IMR-90 (cell line): ENCODE data around the gene PRKAR1B. TPM values are rescaled to one million over a fixed set of nuclear protein-coding genes. Genes with fewer than 3 reads are reported as not detected.
A peak's percentile ranks its signal among the peaks of the same experiment; 100 is the strongest.

Experiments
- ATAC-seq: fragments of 200-7000 bp; cut with Tn5 transposase; 2 replicates; pipeline ENCODE4 v1.9.1; 2020; ENCODE audit warnings: low read depth, mild to moderate bottlenecking, moderate library complexity
- BruUV-seq: library from RNA; stranded (reverse); fragments of 400-500 nt; replicated peaks from 2 replicates; lab custom pipeline; 2021; lab: Mats Ljungman, UMichigan
- CTCF ChIA-PET: fragments of 300-600 bp; formaldehyde crosslinking; extraction: SDS; loops from one replicate; lab custom pipeline; 2021; ENCODE audit warnings: antibody characterized with exemption; lab: Yijun Ruan, JAX
- POLR2A ChIA-PET: fragments of 300-600 bp; sonication (Branson Sonifier 250); formaldehyde crosslinking; loops from one replicate; lab custom pipeline; 2022; ENCODE audit warnings: antibody characterized with exemption; ENCODE audit not compliant: unreplicated experiment; lab: Charles Lee
- DNase-seq: peaks from one replicate; pipeline ENCODE4 v3.0.0; 2013
- H2AFZ ChIP-seq: replicated peaks from 2 replicates; pipeline ENCODE3; 2013; ENCODE audit warnings: low read length, mild to moderate bottlenecking; ENCODE audit not compliant: poor library complexity
- H2AK5ac ChIP-seq: 2 replicates; pipeline ENCODE4 v1.6.1; 2013; ENCODE audit warnings: low read depth, low read length, inconsistent platforms
- H2AK9ac ChIP-seq: replicated peaks from 2 replicates; pipeline ENCODE3; 2013; ENCODE audit warnings: mild to moderate bottlenecking, low read depth, low read length, moderate library complexity; ENCODE audit not compliant: poor library complexity
- H2BK120ac ChIP-seq: 2 replicates; pipeline ENCODE4 v1.6.1; 2013; ENCODE audit warnings: low read depth, low read length, inconsistent platforms
- H2BK15ac ChIP-seq: 3 replicates; pipeline ENCODE4 v1.6.1; 2013; ENCODE audit warnings: low read depth, low read length, inconsistent platforms
- H2BK20ac ChIP-seq: 2 replicates; pipeline ENCODE4 v1.6.1; 2013; ENCODE audit warnings: low read depth, mild to moderate bottlenecking, inconsistent platforms, low read length, moderate library complexity
- H2BK5ac ChIP-seq: 2 replicates; pipeline ENCODE4 v1.6.1; 2013; ENCODE audit warnings: mild to moderate bottlenecking, low read depth, low read length, inconsistent platforms; ENCODE audit not compliant: poor library complexity, severe bottlenecking
- H3K14ac ChIP-seq: replicated peaks from 2 replicates; pipeline ENCODE4 v1.6.1; 2013; ENCODE audit warnings: low read depth, low read length, inconsistent platforms
- H3K18ac ChIP-seq: 2 replicates; pipeline ENCODE4 v1.6.1; 2013; ENCODE audit warnings: low read depth, low read length, control low read depth
- H3K23ac ChIP-seq: 2 replicates; pipeline ENCODE4 v1.6.1; 2013; ENCODE audit warnings: low read depth, low read length, inconsistent platforms
- H3K27ac ChIP-seq: 2 replicates; pipeline ENCODE4 v1.5.1; 2013; ENCODE audit warnings: mild to moderate bottlenecking, control low read depth, low read length; ENCODE audit not compliant: insufficient read depth
- H3K27me3 ChIP-seq: 2 replicates; pipeline ENCODE4 v1.6.1; 2013; ENCODE audit warnings: low read length; ENCODE audit not compliant: control insufficient read depth, insufficient read depth
- H3K36me3 ChIP-seq: 2 replicates; pipeline ENCODE4 v1.6.1; 2013; ENCODE audit warnings: low read length, mixed read lengths; ENCODE audit not compliant: control insufficient read depth, insufficient read depth
- H3K4ac ChIP-seq: 2 replicates; pipeline ENCODE4 v1.6.1; 2013; ENCODE audit warnings: low read depth, low read length, inconsistent platforms
- H3K4me1 ChIP-seq: 2 replicates; pipeline ENCODE4 v1.6.1; 2013; ENCODE audit warnings: low read length, mixed read lengths; ENCODE audit not compliant: control insufficient read depth, insufficient read depth
- H3K4me2 ChIP-seq: 2 replicates; pipeline ENCODE4 v1.6.1; 2013; ENCODE audit warnings: low read depth, mild to moderate bottlenecking, control low read depth, low read length, moderate library complexity
- H3K4me3 ChIP-seq: 2 replicates; pipeline ENCODE4 v1.5.1; 2013; ENCODE audit warnings: low read depth, mild to moderate bottlenecking, control low read depth, low read length, moderate library complexity; ENCODE audit not compliant: insufficient read depth
- H3K56ac ChIP-seq: 2 replicates; pipeline ENCODE4 v1.6.1; 2013; ENCODE audit warnings: low read length, inconsistent platforms; ENCODE audit not compliant: insufficient read depth; ENCODE audit errors: extremely low read depth
- H3K79me1 ChIP-seq, 2 experiments: 2 replicates each; pipeline ENCODE4 v1.6.1; 2013; ENCODE audit warnings: low read length in 2 of 2, inconsistent platforms in 1 of 2, low read depth in 1 of 2
- H3K9ac ChIP-seq: 2 replicates; pipeline ENCODE4 v1.6.1; 2013; ENCODE audit warnings: low read depth, low read length, control low read depth
- H3K9me1 ChIP-seq: 2 replicates; pipeline ENCODE4 v1.6.1; 2013; ENCODE audit warnings: low read length, inconsistent platforms; ENCODE audit not compliant: insufficient read depth
- H3K9me3 ChIP-seq: 2 replicates; pipeline ENCODE4 v1.6.1; 2013; ENCODE audit warnings: low read length; ENCODE audit not compliant: control insufficient read depth, insufficient read depth
- H4K20me1 ChIP-seq: 2 replicates; pipeline ENCODE4 v1.6.1; 2013; ENCODE audit warnings: low read length, inconsistent platforms; ENCODE audit not compliant: insufficient read depth
- H4K5ac ChIP-seq: 2 replicates; pipeline ENCODE4 v1.6.1; 2013; ENCODE audit warnings: mild to moderate bottlenecking, low read depth, low read length, control low read depth
- H4K8ac ChIP-seq, 2 experiments: 2 replicates each; pipeline ENCODE4 v1.6.1; 2013; ENCODE audit warnings: low read depth in 2 of 2, low read length in 2 of 2, control low read depth in 1 of 2, inconsistent platforms in 1 of 2
- H4K91ac ChIP-seq: 2 replicates; pipeline ENCODE4 v1.6.1; 2013; ENCODE audit warnings: low read depth, low read length, inconsistent platforms; ENCODE audit not compliant: insufficient read depth
- BHLHE40 ChIP-seq: fragments of 150-350 bp; IDR thresholded peaks from 2 replicates; pipeline ENCODE4 v1.6.1; 2016; ENCODE audit warnings: mild to moderate bottlenecking, low read depth, low read length
- CEBPB ChIP-seq: IDR thresholded peaks from 2 replicates; pipeline ENCODE4 v1.6.1; 2012; ENCODE audit warnings: low read depth, low read length, improper control_type of control experiment
- CHD1 ChIP-seq: IDR thresholded peaks from 2 replicates; pipeline ENCODE4 v1.6.1; 2012; ENCODE audit warnings: low read depth, low read length, improper control_type of control experiment
- CTCF ChIP-seq: conservative IDR thresholded peaks from 2 replicates; pipeline ENCODE4 v1.5.1; 2012; ENCODE audit warnings: mild to moderate bottlenecking, low read depth, low read length, improper control_type of control experiment
- FOS ChIP-seq: fragments of 150-350 bp; IDR thresholded peaks from 2 replicates; pipeline ENCODE4 v1.6.1; 2016; ENCODE audit warnings: low read depth, low read length
- MAFK ChIP-seq: IDR thresholded peaks from 2 replicates; pipeline ENCODE4 v1.6.1; 2012; ENCODE audit warnings: low read depth, low read length, improper control_type of control experiment
- MAZ ChIP-seq: IDR thresholded peaks from 2 replicates; pipeline ENCODE4 v1.6.1; 2012; ENCODE audit warnings: low read depth, mild to moderate bottlenecking, low read length, improper control_type of control experiment, moderate library complexity, borderline replicate concordance
- MXI1 ChIP-seq: IDR thresholded peaks from 2 replicates; pipeline ENCODE4 v1.6.1; 2012; ENCODE audit warnings: low read depth, mild to moderate bottlenecking, low read length, moderate library complexity, borderline replicate concordance
- NFE2L2 ChIP-seq: fragments of 150-350 bp; IDR thresholded peaks from 2 replicates; pipeline ENCODE4 v1.6.1; 2016; ENCODE audit warnings: low read depth, mild to moderate bottlenecking, low read length
- POLR2A ChIP-seq: IDR thresholded peaks from 2 replicates; pipeline ENCODE4 v1.6.1; 2012; ENCODE audit warnings: mild to moderate bottlenecking, low read depth, low read length
- RAD21 ChIP-seq: IDR thresholded peaks from 2 replicates; pipeline ENCODE4 v1.6.1; 2012; ENCODE audit warnings: low read length, improper control_type of control experiment
- RCOR1 ChIP-seq: IDR thresholded peaks from 2 replicates; pipeline ENCODE4 v1.6.1; 2012; ENCODE audit warnings: mild to moderate bottlenecking, low read length, improper control_type of control experiment; ENCODE audit not compliant: insufficient replicate concordance
- SMC3 ChIP-seq: fragments of 150-350 bp; IDR thresholded peaks from 2 replicates; pipeline ENCODE4 v1.6.1; 2016; ENCODE audit warnings: low read depth, mild to moderate bottlenecking, antibody characterized with exemption, low read length, moderate library complexity
- USF2 ChIP-seq: fragments of 150-350 bp; IDR thresholded peaks from 2 replicates; pipeline ENCODE4 v1.6.1; 2017; ENCODE audit warnings: mild to moderate bottlenecking, antibody characterized with exemption, low read length, low read depth
- WGBS, 2 experiments: methylation state at CpG; one replicate each; pipeline versions ENCODE4 v1.1.5 to v1.1.7; 2013; ENCODE audit warnings: missing lambda C conversion rate in 2 of 2; ENCODE audit not compliant: insufficient read length in 1 of 2; ENCODE audit errors: extremely low coverage in 2 of 2; 5-methylcytosine and 5-hydroxymethylcytosine counted together
- dilution Hi-C: fragments of 300-500 bp; cut with HindIII; formaldehyde crosslinking; loops from one replicate; pipeline ENCODE4 v1.14.3; 2018; ENCODE audit warnings: low sequenced_read_pairs; ENCODE audit not compliant: unreplicated experiment
- in situ Hi-C: fragments of 300-500 bp; cut with MboI; formaldehyde crosslinking; loops from 3 replicates; pipeline ENCODE4 v1.14.3; 2019; ENCODE audit warnings: low sequenced_read_pairs, inconsistent platforms, mixed read lengths
- intact Hi-C: fragments of 100-400 bp; cut with micrococcal nuclease; formaldehyde crosslinking; loops from 2 replicates; pipeline ENCODE4 v1.10.0; 2022
- polyA plus RNA-seq, 3 experiments: library from polyadenylated mRNA; depleted of rRNA; stranded (reverse); fragments of >200 nt; gene quantifications; 2 replicates each; pipeline ENCODE4 v1.2.3, GENCODE V29; 2012; ENCODE audit warnings: low replicate concordance in 1 of 3
- total RNA-seq: library from RNA; depleted of rRNA; stranded (reverse); fragments of >200 nt; gene quantifications from 2 replicates; pipeline ENCODE4 v1.2.3, GENCODE V29; 2012

PRKAR1B gene
- total and polyA plus RNA-seq, 2 of the 4 experiments (the other 2 are of a cell fraction): 15.2 to 20.2 TPM

- WGBS, 2 experiments: 90% methylated on average over 14 of the region's 38 CpGs; no CpG with 5 or more reads in 1 of the 2 experiments
- H3K9ac ChIP-seq: no peak overlapping the region
Observed at GRCh38 chr7:602341-603141, 124.5 kb downstream of the PRKAR1B start.

More at GRCh38 chr7:602341-603141, 124.5 kb downstream of the PRKAR1B start:
- H3K27ac ChIP-seq: no peak overlapping the region
- no peak overlapping the region for H3K4ac ChIP-seq
- H2BK15ac ChIP-seq: no peak overlapping the region
- in situ Hi-C loops (no loop called here), dilution Hi-C loops (no loop called here), intact Hi-C loops (no loop called here)
- H4K5ac ChIP-seq: no peak overlapping the region
- no peak overlapping the region for H2BK20ac ChIP-seq
- CTCF ChIA-PET: no interaction called here
- no peak for DNase-seq
- no peaks in the 10 kb centered on the region for H3K9me3 ChIP-seq
- peak overlapping the region; percentile 19 for H2AFZ ChIP-seq
- H3K56ac ChIP-seq: no peak overlapping the region
- no peaks in the 10 kb centered on the region; the same call in 1 of the 2 replicates for H3K27me3 ChIP-seq
- no peak overlapping the region for H3K4me3 ChIP-seq
- no peaks in the 10 kb centered on the region for H3K9me1 ChIP-seq
- peak overlapping the region; percentile 42 for H2AK9ac ChIP-seq
- H3K4me1 ChIP-seq: 0 out of 2 replicates have a peak, but pooled peaks cover 3% of the 10 kb centered on the region
- H3K23ac ChIP-seq: no peak overlapping the region
- no peak overlapping the region for H2BK5ac ChIP-seq
- H3K14ac ChIP-seq: no peak overlapping the region
- no peaks in the 10 kb centered on the region for H3K36me3 ChIP-seq
- BruUV-seq: no TSS peak
- no peak overlapping the region for H2AK5ac ChIP-seq
- H4K8ac ChIP-seq: no peak overlapping the region
- no peaks in the 10 kb centered on the region for H4K20me1 ChIP-seq
- H4K91ac ChIP-seq: no peak overlapping the region
- no peaks in the 10 kb centered on the region for H3K79me1 ChIP-seq
- H2BK120ac ChIP-seq: no peak overlapping the region
- POLR2A ChIA-PET: no interaction called here
- no peak overlapping the region for H3K4me2 ChIP-seq
- TF ChIP-seq RAD21 (no peak), CEBPB (no peak), SMC3 (no peak), RCOR1 (no peak), BHLHE40 (no peak), CHD1 (no peak), MAFK (no peak), POLR2A (no peak), MXI1 (no peak), FOS (no peak), CTCF (no peak), MAZ (no peak), USF2 (no peak), NFE2L2 (no peak)
- no peak for ATAC-seq
- H3K18ac ChIP-seq: no peak overlapping the region
